ENCODE measurements around the gene PRR20G. TPM values are rescaled to one million over a fixed set of nuclear protein-coding genes. Genes with fewer than 3 reads are reported as not detected.

Gene PRR20G
- total RNA-seq, 1 donor from 2014 or later = not detected

- no peak overlapping the region for H3K27ac Mint-ChIP-seq
- H3K27me3 Mint-ChIP-seq (ENCODE audit: low read depth) = peaks cover 69% of the 10 kb centered on the region
- DNase-seq (ENCODE audit: low spot score in 2 of 2, unreplicated experiment in 2 of 2) = no peak
- H3K36me3 Mint-ChIP-seq = no peaks in the 10 kb centered on the region
- no peaks in the 10 kb centered on the region for H3K9me3 Mint-ChIP-seq
- TF ChIP-seq CTCF (IDR thresholded peaks at IDR 0.05; ENCODE audit: unreplicated experiment) = no peak
- no peaks in the 10 kb centered on the region for H3K4me1 Mint-ChIP-seq
- no peak overlapping the region for H3K4me3 Mint-ChIP-seq
Measured at GRCh38 chr3:127307112-127307835, 19.4 kb upstream of the PRR20G start.

GRCh38 chr3:127306361-127307111 lies 18.7 kb upstream of the PRR20G start:
- Mint-ChIP-seq H3K4me3 (no peak overlapping the region), H3K27me3 (ENCODE audit: low read depth) (peaks cover 71% of the 10 kb centered on the region)
- no peak for TF ChIP-seq CTCF (IDR thresholded peaks at IDR 0.05; ENCODE audit: unreplicated experiment)

GRCh38 chr3:127305499-127306060 lies 17.7 kb upstream of the PRR20G start:
- Mint-ChIP-seq H3K36me3 (no peaks in the 10 kb centered on the region), H3K4me1 (no peaks in the 10 kb centered on the region), H3K4me3 (no peak overlapping the region), H3K27me3 (ENCODE audit: low read depth) (peaks cover 74% of the 10 kb centered on the region), H3K9me3 (no peaks in the 10 kb centered on the region), H3K27ac (no peak overlapping the region)
- no peak for DNase-seq (ENCODE audit: low spot score in 2 of 2, unreplicated experiment in 2 of 2)
- TF ChIP-seq CTCF (IDR thresholded peaks at IDR 0.05; ENCODE audit: unreplicated experiment) = no peak

More at GRCh38 chr3:127306361-127307111, 18.7 kb upstream of the PRR20G start:
- no peak for DNase-seq (ENCODE audit: low spot score in 2 of 2, unreplicated experiment in 2 of 2)
- no peaks in the 10 kb centered on the region for H3K36me3 Mint-ChIP-seq
- H3K9me3 Mint-ChIP-seq = no peaks in the 10 kb centered on the region
- no peak overlapping the region for H3K27ac Mint-ChIP-seq
- H3K4me1 Mint-ChIP-seq = no peaks in the 10 kb centered on the region

GRCh38 chr3:127304121-127304744 lies 16.4 kb upstream of the PRR20G start:
- DNase-seq (ENCODE audit: low spot score in 2 of 2, unreplicated experiment in 2 of 2) = no peak
- Mint-ChIP-seq H3K36me3 (no peaks in the 10 kb centered on the region), H3K4me3 (peak overlapping the region; percentile 26), H3K27me3 (ENCODE audit: low read depth) (peaks cover 79% of the 10 kb centered on the region), H3K4me1 (no peaks in the 10 kb centered on the region), H3K9me3 (no peaks in the 10 kb centered on the region), H3K27ac (no peak overlapping the region)
- no peak for TF ChIP-seq CTCF (IDR thresholded peaks at IDR 0.05; ENCODE audit: unreplicated experiment)

GRCh38 chr3:127299276-127299675 lies 11.4 kb upstream of the PRR20G start:
- H3K9me3 Mint-ChIP-seq = no peaks in the 10 kb centered on the region
- no peaks in the 10 kb centered on the region for H3K4me1 Mint-ChIP-seq
- H3K27me3 Mint-ChIP-seq (ENCODE audit: low read depth) = peaks cover 73% of the 10 kb centered on the region
- no peaks in the 10 kb centered on the region for H3K36me3 Mint-ChIP-seq
- DNase-seq (ENCODE audit: low spot score in 2 of 2, unreplicated experiment in 2 of 2) = no peak
- no peak overlapping the region for H3K4me3 Mint-ChIP-seq
- no peak overlapping the region for H3K27ac Mint-ChIP-seq
- no peak for TF ChIP-seq CTCF (IDR thresholded peaks at IDR 0.05; ENCODE audit: unreplicated experiment)

Data from mesothelial cell of epicardium (in vitro differentiated cells).